ENCODE results near the gene GGTA1. TPM values are rescaled to one million over a fixed set of nuclear protein-coding genes. Genes with fewer than 3 reads are reported as not detected.

The GGTA1 gene
- total and polyA plus RNA-seq, 9 of the 15 experiments (the other 6 are each of a cell fraction or from before 2014, with no cell fraction given) = 0.04 to 0.15 TPM; not detected in 7

GRCh38 chr9:121472446-121472845 is 27.2 kb downstream of the GGTA1 start (continued):
- TF ChIP-seq POLR2G (IDR thresholded peaks at IDR 0.05; ENCODE audit: low read depth, low read length) = no peak
- TF ChIP-seq EWSR1 (IDR thresholded peaks at IDR 0.05; ENCODE audit: borderline replicate concordance, low read depth, partially characterized antibody) = no peak
- no peak for TF ChIP-seq CUX1 (CRISPR knock-in tag; IDR thresholded peaks at IDR 0.05)
- TF ChIP-seq SNIP1 (IDR thresholded peaks at IDR 0.05; ENCODE audit: low read depth) = no peak
- no peak for TF ChIP-seq FOXJ2 (tag; IDR thresholded peaks at IDR 0.05)
- no peak for TF ChIP-seq MED1 (CRISPR knock-in tag; IDR thresholded peaks at IDR 0.05; ENCODE audit: borderline replicate concordance)
- TF ChIP-seq GTF2F1 (IDR thresholded peaks at IDR 0.05; ENCODE audit: low read depth, low read length) = no peak
- no peak for TF ChIP-seq ETV6 (IDR thresholded peaks at IDR 0.05; ENCODE audit: borderline replicate concordance in 1 of 2, low read depth in 2 of 2, low read length in 1 of 2)
- no peak for TF ChIP-seq ETV6 (CRISPR knock-in tag; IDR thresholded peaks at IDR 0.05; ENCODE audit: borderline replicate concordance)
- TF ChIP-seq FOXP1 (CRISPR knock-in tag; IDR thresholded peaks at IDR 0.05) = no peak
- no peak for TF ChIP-seq RCOR1 (IDR thresholded peaks at IDR 0.05; ENCODE audit: borderline replicate concordance in 1 of 2, low read depth in 2 of 2, low read length in 2 of 2)
